ENCODE data around the gene SGK1. TPM values are rescaled to one million over a fixed set of nuclear protein-coding genes. Genes with fewer than 3 reads are reported as not detected.

The SGK1 gene
- total and polyA plus RNA-seq, 3 donors from 2014 or later, result 91.3 to 208 (median 154) TPM

DNA sequence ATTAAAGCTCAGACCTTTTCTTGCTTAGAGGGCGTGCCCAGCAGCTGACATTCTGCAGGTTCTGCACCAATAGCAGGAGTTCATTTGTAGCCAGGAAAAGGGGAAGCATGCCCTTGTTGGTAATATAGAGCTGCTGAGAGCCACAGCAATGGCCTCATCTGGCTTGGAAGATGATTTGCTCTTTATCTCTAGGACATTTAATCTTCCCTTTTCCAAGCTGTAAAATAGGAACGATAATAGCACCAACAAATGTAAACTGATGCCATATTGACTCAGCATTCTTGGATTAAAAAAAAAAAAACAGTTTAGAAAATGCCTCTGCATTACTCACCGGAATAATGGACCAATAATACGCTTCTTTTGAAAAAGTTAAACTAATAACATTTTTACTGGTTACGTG is 172.1 kb downstream of the SGK1 start:
- Histone ChIP-seq H3K27ac (no peak overlapping the region), H3K27me3 (no peaks in the 10 kb centered on the region), H3K36me3 (ENCODE audit: low read depth, missing control alignments) (no peaks in the 10 kb centered on the region), H3K4me1 (no peaks in the 10 kb centered on the region), H3K4me3 (no peak overlapping the region), H3K9me3 (no peaks in the 10 kb centered on the region)
- intact Hi-C loops (cut with DNase I; ENCODE audit: low total_unique reads), result no loop called here
- DNase-seq, result no peak
- WGBS, 2 donors, result 68 to 73% methylated on average over 5 of the region's 5 CpGs
- TF ChIP-seq, protein P1, sequence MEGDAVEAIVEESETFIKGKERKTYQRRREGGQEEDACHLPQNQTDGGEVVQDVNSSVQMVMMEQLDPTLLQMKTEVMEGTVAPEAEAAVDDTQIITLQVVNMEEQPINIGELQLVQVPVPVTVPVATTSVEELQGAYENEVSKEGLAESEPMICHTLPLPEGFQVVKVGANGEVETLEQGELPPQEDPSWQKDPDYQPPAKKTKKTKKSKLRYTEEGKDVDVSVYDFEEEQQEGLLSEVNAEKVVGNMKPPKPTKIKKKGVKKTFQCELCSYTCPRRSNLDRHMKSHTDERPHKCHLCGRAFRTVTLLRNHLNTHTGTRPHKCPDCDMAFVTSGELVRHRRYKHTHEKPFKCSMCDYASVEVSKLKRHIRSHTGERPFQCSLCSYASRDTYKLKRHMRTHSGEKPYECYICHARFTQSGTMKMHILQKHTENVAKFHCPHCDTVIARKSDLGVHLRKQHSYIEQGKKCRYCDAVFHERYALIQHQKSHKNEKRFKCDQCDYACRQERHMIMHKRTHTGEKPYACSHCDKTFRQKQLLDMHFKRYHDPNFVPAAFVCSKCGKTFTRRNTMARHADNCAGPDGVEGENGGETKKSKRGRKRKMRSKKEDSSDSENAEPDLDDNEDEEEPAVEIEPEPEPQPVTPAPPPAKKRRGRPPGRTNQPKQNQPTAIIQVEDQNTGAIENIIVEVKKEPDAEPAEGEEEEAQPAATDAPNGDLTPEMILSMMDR (IDR thresholded peaks at IDR 0.05), result no peak
- TF ChIP-seq POLR2A (IDR thresholded peaks at IDR 0.05), result no peak

DNA sequence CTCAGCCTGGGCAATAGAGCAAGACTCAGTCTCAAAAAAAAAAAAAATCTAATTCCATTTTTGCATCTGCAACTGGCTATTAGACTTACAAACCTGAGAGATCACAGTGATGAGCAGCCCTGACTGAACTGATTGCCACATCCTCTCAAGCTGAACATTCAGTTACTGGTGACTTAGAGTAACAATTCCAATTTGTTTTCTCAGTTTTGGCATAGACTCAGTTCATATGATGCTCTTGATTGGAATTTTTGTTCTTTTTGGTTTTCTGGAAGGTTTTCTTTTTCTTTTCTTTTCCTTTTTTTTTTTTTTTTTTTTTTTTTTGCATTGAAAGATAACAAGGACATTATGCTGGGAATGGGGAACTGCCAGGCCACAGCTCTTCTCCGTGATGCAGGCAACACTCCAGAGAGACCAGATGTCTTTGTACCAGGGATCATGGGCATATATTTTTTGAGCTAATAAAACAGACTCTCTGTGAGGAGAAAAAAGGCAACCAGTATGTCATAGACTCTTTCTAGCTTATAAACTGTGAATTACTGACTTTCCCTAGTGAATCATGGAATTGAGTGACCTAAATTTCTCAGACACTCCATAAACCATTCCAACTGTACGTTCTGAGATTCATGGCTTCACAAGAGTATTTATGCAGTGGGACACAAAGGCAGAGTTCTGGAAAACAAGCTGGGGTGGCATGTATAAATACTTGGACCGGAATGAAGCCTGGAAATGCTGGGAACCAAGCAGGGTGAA is 179.5 kb downstream of the SGK1 start:
- Histone ChIP-seq H3K27me3 (no peaks in the 10 kb centered on the region), H3K4me3 (no peak overlapping the region), H3K36me3 (ENCODE audit: low read depth, missing control alignments) (no peaks in the 10 kb centered on the region), H3K27ac (no peak overlapping the region), H3K9me3 (no peaks in the 10 kb centered on the region), H3K4me1 (no peaks in the 10 kb centered on the region)
- no peak for TF ChIP-seq POLR2A (IDR thresholded peaks at IDR 0.05)
- intact Hi-C loops (cut with DNase I; ENCODE audit: low total_unique reads), result no loop called here
- 53 to 64% methylated on average over 3 of the region's 3 CpGs for WGBS, 2 donors
- no peak for DNase-seq

DNA sequence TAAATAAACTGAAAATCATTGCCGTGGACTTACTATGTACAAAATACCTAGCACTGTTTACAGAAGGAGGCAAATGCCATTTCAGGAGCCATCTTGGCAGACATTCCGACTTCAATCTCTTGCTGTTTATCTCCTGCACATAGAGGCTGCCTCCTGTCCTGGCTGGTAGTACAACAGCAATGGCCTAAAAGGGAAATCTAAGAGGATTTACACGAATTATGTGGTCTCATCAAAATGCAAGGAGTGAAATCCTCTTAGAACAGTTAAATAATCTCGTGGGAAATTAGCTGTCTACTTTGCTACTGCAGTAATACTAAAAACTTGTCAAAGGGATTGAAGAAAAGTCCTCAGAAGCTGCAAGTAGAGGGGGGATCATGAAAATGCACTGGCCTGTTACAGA is 183.3 kb downstream of the SGK1 start:
- Histone ChIP-seq H3K9me3 (no peaks in the 10 kb centered on the region), H3K4me3 (no peak overlapping the region), H3K27ac (no peak overlapping the region), H3K36me3 (ENCODE audit: low read depth, missing control alignments) (no peaks in the 10 kb centered on the region), H3K27me3 (no peaks in the 10 kb centered on the region), H3K4me1 (no peaks in the 10 kb centered on the region)
- WGBS, 2 donors, result 74 to 81% methylated on average over 4 of the region's 4 CpGs
- intact Hi-C loops (cut with DNase I; ENCODE audit: low total_unique reads), result no loop called here
- no peak for DNase-seq
- TF ChIP-seq, protein P1 (IDR thresholded peaks at IDR 0.05), result no peak
- no peak for TF ChIP-seq POLR2A (IDR thresholded peaks at IDR 0.05)

- Histone ChIP-seq H3K4me3 (no peak overlapping the region), H3K9me3 (no peaks in the 10 kb centered on the region), H3K4me1 (no peaks in the 10 kb centered on the region), H3K27me3 (no peaks in the 10 kb centered on the region), H3K27ac (no peak overlapping the region), H3K36me3 (ENCODE audit: low read depth, missing control alignments) (no peaks in the 10 kb centered on the region)
- DNase-seq, result no peak
- intact Hi-C loops (cut with DNase I; ENCODE audit: low total_unique reads), result no loop called here
- no peak for TF ChIP-seq POLR2A (IDR thresholded peaks at IDR 0.05)
- TF ChIP-seq, protein P1 (IDR thresholded peaks at IDR 0.05), result no peak
- 66 to 73% methylated on average over 3 of the region's 3 CpGs for WGBS, 2 donors
Observed at GRCh38 chr6:134132494-134133141, 185.3 kb downstream of the SGK1 start.

- 54 to 72% methylated on average over 4 of the region's 4 CpGs for WGBS, 2 donors
- no peak for DNase-seq
- intact Hi-C loops (cut with DNase I; ENCODE audit: low total_unique reads), result no loop called here
- Histone ChIP-seq H3K9me3 (no peaks in the 10 kb centered on the region), H3K27ac (no peak overlapping the region), H3K27me3 (no peaks in the 10 kb centered on the region), H3K4me3 (no peak overlapping the region), H3K4me1 (no peaks in the 10 kb centered on the region), H3K36me3 (ENCODE audit: low read depth, missing control alignments) (no peaks in the 10 kb centered on the region)
- TF ChIP-seq, protein P1 (IDR thresholded peaks at IDR 0.05), result no peak
- TF ChIP-seq POLR2A (IDR thresholded peaks at IDR 0.05), result no peak
Observed at GRCh38 chr6:134131530-134132139, 186.3 kb downstream of the SGK1 start.

Measured in testis (tissue), 3 donors.